ENCODE results near the gene SLC45A2.

- TF ChIP-seq POLR2A (IDR thresholded peaks at IDR 0.05; ENCODE audit: low read depth, low read length), result no peak
- no peak for TF ChIP-seq POLR2AphosphoS5 (IDR thresholded peaks at IDR 0.05; ENCODE audit: low read depth, low read length)
Measured at GRCh38 chr5:33957577-33958150, 26.8 kb downstream of the SLC45A2 start.

All from GM12892 (cell line).